Stomach (tissue), 4 donors: ENCODE results near the gene CHKB.

Experiments used
- CTCF ChIP-seq, 7 experiments: fragments of 450-650 bp in 4 of 7; fragments of 200-600 bp in 3 of 7; sonication (generic) in 3 of 7; IDR thresholded peaks; one replicate each; pipeline ENCODE4 v1.5.1; 2016 to 2019; ENCODE audit warnings: antibody characterized with exemption in 7 of 7, control low read depth in 2 of 7, mild to moderate bottlenecking in 1 of 7
- POLR2A ChIP-seq, 4 donors: fragments of 450-650 bp; IDR thresholded peaks; one replicate each; pipeline ENCODE4 v1.6.1; 2016; ENCODE audit warnings: antibody characterized with exemption in 4 of 4, control low read depth in 2 of 4, mild to moderate bottlenecking in 1 of 4, moderate library complexity in 1 of 4
- POLR2AphosphoS5 ChIP-seq, 3 donors: sonication (generic); formaldehyde crosslinking; IDR thresholded peaks; one replicate each; pipeline ENCODE4 v1.6.1; 2016; ENCODE audit warnings: antibody characterized with exemption in 3 of 3

GRCh38 chr22:50572965-50573364 is 9.7 kb downstream of the CHKB start:
- TF ChIP-seq CTCF (IDR thresholded peaks at IDR 0.05) (no peak), POLR2A (IDR thresholded peaks at IDR 0.05) (no peak), POLR2AphosphoS5 (IDR thresholded peaks at IDR 0.05) (no peak)
